Measurements from ENCODE around the gene ZBTB7C.
A peak's percentile ranks its signal among the peaks of the same experiment; 100 is the strongest.

ZBTB7C gene

DNA sequence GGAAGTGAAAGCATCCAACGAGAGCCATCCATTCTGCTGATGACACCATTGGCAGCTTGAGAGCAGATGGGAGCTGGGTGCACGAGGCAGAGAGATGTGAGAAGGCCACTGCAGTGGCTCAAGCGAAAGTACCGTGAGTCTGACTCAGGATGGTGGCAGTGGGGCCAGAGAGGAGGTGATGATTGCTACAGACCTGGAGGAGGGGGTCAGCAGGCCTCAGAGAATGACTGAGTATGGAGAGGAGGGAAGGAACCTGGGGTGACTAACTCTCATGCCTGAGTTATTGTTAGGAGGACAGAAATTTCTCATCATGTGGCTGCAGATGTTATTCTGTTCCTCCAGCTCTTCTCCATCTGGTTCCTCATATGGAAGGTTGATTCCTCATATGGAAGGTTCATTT, 8.8 kb upstream of the ZBTB7C start:
- no peak overlapping the region for H3K4me3 ChIP-seq (ENCODE audit: low read depth, low read length)
- TF ChIP-seq, protein P1, sequence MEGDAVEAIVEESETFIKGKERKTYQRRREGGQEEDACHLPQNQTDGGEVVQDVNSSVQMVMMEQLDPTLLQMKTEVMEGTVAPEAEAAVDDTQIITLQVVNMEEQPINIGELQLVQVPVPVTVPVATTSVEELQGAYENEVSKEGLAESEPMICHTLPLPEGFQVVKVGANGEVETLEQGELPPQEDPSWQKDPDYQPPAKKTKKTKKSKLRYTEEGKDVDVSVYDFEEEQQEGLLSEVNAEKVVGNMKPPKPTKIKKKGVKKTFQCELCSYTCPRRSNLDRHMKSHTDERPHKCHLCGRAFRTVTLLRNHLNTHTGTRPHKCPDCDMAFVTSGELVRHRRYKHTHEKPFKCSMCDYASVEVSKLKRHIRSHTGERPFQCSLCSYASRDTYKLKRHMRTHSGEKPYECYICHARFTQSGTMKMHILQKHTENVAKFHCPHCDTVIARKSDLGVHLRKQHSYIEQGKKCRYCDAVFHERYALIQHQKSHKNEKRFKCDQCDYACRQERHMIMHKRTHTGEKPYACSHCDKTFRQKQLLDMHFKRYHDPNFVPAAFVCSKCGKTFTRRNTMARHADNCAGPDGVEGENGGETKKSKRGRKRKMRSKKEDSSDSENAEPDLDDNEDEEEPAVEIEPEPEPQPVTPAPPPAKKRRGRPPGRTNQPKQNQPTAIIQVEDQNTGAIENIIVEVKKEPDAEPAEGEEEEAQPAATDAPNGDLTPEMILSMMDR (IDR thresholded peaks at IDR 0.05; ENCODE audit: control insufficient read depth, extremely low read depth, insufficient read depth), result no peak
- no peak for DNase-seq (ENCODE audit: low read depth)

DNA sequence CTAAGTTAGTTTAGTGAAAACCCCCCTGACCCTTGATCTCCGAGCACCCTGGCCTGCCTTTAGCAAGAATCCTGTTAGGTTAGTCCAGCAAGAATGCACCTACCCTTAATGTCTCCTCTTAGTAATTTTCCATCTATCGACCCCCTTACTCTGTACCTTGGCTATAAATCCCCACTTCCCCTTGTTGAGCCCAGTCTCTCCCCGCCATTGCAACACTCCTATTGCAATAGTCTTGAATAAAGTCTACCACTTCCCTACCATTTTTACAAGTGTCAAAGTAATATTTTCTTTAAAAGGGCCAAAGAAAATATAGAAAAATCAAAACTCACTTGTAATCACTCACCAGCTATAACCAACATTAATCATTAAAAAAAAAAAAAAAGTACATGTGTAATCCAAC, 4.2 kb upstream of the ZBTB7C start:
- no peak overlapping the region for H3K4me3 ChIP-seq (ENCODE audit: low read depth, low read length)
- TF ChIP-seq, protein P1 (IDR thresholded peaks at IDR 0.05; ENCODE audit: control insufficient read depth, extremely low read depth, insufficient read depth), result no peak
- DNase-seq (ENCODE audit: low read depth), result no peak

DNA sequence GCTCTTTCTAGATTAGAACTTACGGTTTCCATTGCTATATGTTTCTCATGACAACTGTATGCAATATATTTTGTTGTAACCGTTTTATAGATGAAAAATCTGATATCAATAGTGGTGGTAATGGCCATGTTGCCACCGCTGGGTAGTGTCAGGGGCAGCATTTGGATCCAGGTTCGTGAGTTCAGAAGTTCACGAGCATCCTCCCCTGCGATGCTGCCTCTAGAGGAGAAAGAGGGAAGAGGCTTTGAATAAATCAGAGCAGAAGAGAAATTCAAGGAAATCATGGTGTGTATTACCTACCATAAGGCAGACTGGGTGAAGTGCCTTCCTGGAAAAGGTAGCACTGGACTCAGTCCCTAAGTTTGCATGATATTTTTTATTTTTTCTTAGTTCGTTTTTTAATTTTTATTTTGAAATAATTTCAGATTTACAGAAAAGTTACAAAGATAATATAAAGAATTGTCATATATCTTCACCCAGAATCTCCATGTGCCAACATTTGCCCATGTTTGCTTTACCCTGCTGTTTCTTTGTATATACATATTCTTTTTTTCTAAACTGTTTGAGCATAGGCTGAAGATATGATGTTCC, 3.3 kb upstream of the ZBTB7C start:
- DNase-seq (ENCODE audit: low read depth), result no peak
- TF ChIP-seq, protein P1 (IDR thresholded peaks at IDR 0.05; ENCODE audit: control insufficient read depth, extremely low read depth, insufficient read depth), result peak; percentile 79

DNA sequence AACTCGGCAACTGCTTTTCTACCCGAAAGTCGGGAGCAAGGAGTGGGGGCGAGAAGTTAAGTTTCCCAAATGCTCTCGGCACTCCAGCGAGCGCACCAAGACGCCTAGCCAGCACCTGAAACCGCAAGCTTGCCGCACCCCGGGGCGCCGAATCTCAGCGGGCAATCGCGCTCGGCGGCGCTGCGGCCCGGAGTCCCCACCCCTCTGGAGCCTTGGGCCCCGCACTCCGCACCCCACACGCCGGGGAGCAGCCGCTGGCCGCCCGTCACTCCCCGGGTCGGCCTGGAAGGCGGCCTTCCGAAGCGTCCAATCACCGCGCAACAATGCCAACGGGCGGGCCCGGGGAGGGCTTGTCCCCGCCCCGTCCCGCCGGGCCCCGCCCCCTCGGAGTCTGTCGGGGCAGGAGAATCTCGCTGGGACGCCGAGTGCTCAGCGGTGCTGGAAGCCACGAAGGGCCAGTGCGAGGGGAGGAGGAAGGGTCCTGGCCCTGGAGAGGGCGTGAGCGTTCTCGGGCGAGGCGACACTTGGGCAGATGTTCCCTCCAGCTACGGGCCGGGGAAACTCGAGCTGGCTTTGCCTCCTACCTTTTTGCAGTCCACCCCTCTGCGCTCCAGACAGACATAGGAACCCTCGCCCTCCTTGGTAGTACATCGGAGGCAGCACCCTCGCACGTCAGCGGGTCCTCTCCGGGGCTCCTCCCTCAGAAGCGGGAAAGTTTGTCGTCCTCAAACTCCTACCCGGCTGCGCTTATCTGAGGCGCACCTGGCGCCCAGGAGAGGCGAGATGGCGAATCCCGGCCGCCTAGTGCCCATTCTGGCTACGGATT, 1.1 kb upstream of the ZBTB7C start:
- H3K4me3 ChIP-seq (ENCODE audit: low read depth, low read length), result peak overlapping the region; percentile 60
- DNase-seq (ENCODE audit: low read depth), result peak; percentile 40
- TF ChIP-seq, protein P1 (IDR thresholded peaks at IDR 0.05; ENCODE audit: control insufficient read depth, extremely low read depth, insufficient read depth), result no peak

More for the DNA sequence above, 3.3 kb upstream of the ZBTB7C start:
- no peak overlapping the region for H3K4me3 ChIP-seq (ENCODE audit: low read depth, low read length)

DNA sequence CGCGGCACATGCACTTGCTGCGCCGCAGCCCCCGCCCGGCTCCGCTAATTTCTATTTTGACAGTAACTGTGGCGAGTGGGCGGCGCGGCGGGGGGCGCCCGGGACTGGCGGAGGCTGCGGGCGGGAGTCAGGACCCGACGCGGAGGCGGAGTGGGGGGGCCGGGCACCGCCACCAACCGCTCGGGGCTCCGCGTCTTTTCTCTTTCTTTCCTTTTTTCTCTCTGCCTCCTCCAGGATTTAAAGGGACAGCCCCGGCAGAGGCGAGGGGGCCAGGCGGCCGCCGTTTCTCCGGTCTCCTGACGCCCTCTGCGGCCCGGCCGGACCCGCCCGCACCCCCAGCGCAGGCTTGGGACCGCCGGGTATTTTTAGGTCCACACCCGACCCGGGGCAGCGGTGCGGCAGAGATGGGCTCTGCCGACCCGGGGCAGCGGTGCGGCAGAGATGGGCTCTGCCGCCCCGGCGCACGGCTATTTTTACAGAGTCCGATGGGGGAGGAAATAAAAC, 460 bp upstream of the ZBTB7C start:
- TF ChIP-seq, protein P1 (IDR thresholded peaks at IDR 0.05; ENCODE audit: control insufficient read depth, extremely low read depth, insufficient read depth), result no peak
- no peak for DNase-seq (ENCODE audit: low read depth)
- H3K4me3 ChIP-seq (ENCODE audit: low read depth, low read length), result peak overlapping the region; percentile 60

DNA sequence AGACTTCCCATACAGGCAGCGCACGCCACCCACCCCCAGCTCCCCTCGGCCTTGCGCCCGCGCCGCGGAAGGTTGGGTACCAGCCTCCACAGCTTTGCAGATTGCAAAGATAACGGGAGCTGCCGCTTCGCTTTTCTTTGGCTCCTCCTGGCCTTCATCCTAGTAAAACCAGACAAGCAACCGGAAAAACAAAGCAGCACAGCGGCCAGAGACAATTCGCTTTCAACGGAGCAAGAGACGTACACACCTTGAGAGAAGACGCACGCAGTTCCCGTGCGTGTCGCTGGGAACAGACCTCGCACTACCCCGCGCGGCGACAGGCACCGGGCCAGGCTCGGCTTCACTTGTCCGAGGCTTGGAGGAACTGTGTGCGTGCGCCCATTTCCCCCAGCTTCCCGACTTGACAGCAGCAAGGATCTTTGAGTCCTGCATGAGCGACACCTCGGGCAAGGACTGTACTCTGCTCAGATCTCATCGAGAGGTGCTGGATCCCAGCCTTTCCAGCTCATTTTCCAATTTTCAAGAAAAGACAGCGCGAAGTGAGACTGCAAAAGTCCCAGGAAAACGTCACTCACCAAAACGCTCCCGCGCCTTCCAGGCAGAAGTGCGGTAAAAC, 964 bp downstream of the ZBTB7C start:
- H3K4me3 ChIP-seq (ENCODE audit: low read depth, low read length), result peak overlapping the region; percentile 32
- DNase-seq (ENCODE audit: low read depth), result peak; percentile 40

More for the DNA sequence above, 964 bp downstream of the ZBTB7C start:
- TF ChIP-seq, protein P1 (IDR thresholded peaks at IDR 0.05; ENCODE audit: control insufficient read depth, extremely low read depth, insufficient read depth), result no peak

All from LNCaP clone FGC (cell line).